Right atrium auricular region (tissue), 2 donors: ENCODE measurements around the gene PPM1E. TPM values are rescaled to one million over a fixed set of nuclear protein-coding genes. Genes with fewer than 3 reads are reported as not detected.
"Not testable (repeated sequence)": the region's sequence is repeated elsewhere in the genome, so short reads cannot be mapped to it uniquely, and the experiment has no call there.

Experiments used
- DNase-seq: peaks from one replicate; pipeline ENCODE4 v3.0.0-alpha.2; 2019; ENCODE audit warnings: low spot score
- H3K27ac ChIP-seq, 2 donors: fragments of 200-600 bp; sonication (generic); 1 replicate in 1 of 2; 2 replicates in 1 of 2; pipeline ENCODE4 v1.5.1; 2016 to 2019
- H3K27me3 ChIP-seq, 2 donors: fragments of 200-600 bp; sonication (generic); one replicate each; pipeline versions ENCODE4 v1.5.1 to v1.6.0; 2017 to 2019
- H3K36me3 ChIP-seq: fragments of 200-600 bp; sonication (generic); one replicate; pipeline ENCODE4 v1.5.1; 2016
- H3K4me1 ChIP-seq, 2 donors: fragments of 200-600 bp; sonication (generic); one replicate each; pipeline versions ENCODE4 v1.5.1 to v1.6.0; 2017 to 2019
- H3K4me3 ChIP-seq, 2 donors: fragments of 200-600 bp; sonication (generic); 1 replicate in 1 of 2; 2 replicates in 1 of 2; pipeline ENCODE4 v1.5.1; 2017 to 2019; ENCODE audit warnings: mild to moderate bottlenecking in 1 of 2, moderate library complexity in 1 of 2
- H3K9me3 ChIP-seq, 2 donors: fragments of 200-600 bp; sonication (generic); one replicate each; pipeline ENCODE4 v1.5.1; 2019
- CTCF ChIP-seq, 2 donors: fragments of 200-600 bp; sonication (generic); IDR thresholded peaks; one replicate each; pipeline ENCODE4 v1.5.1; 2019; ENCODE audit warnings: antibody characterized with exemption in 2 of 2
- total RNA-seq, 2 donors: library from RNA; depleted of rRNA; stranded (reverse); fragments of >200 nt; gene quantifications; one replicate each; pipeline ENCODE4 v1.1.0, GENCODE V29; 2016

PPM1E gene
- total RNA-seq, 2 donors from 2014 or later, result 1.2 to 5.3 TPM

GRCh38 chr17:58728798-58729197 is 26.9 kb upstream of the PPM1E start:
- no peak for TF ChIP-seq CTCF (IDR thresholded peaks at IDR 0.05)
- H3K4me1 ChIP-seq, result no peaks in the 10 kb centered on the region
- peaks cover 5% of the 10 kb centered on the region for H3K36me3 ChIP-seq
- DNase-seq, result no peak
- H3K4me3 ChIP-seq, result no peak overlapping the region
- no peaks in the 10 kb centered on the region for H3K27me3 ChIP-seq
- no peaks in the 10 kb centered on the region for H3K9me3 ChIP-seq
- no peak overlapping the region for H3K27ac ChIP-seq

GRCh38 chr17:58730937-58731336 is 24.7 kb upstream of the PPM1E start:
- DNase-seq, result no peak
- Histone ChIP-seq H3K36me3 (no peaks in the 10 kb centered on the region), H3K27me3 (no peaks in the 10 kb centered on the region)

GRCh38 chr17:58734040-58734439 is 21.6 kb upstream of the PPM1E start:
- DNase-seq, result no peak
- Histone ChIP-seq H3K36me3 (no peaks in the 10 kb centered on the region), H3K27me3 (no peaks in the 10 kb centered on the region)

More at GRCh38 chr17:58730937-58731336, 24.7 kb upstream of the PPM1E start:
- Histone ChIP-seq H3K4me3 (no peak overlapping the region), H3K27ac (no peak overlapping the region), H3K4me1 (no peaks in the 10 kb centered on the region), H3K9me3 (no peaks in the 10 kb centered on the region)
- no peak for TF ChIP-seq CTCF (IDR thresholded peaks at IDR 0.05)

GRCh38 chr17:58734811-58735210 is 20.8 kb upstream of the PPM1E start:
- Histone ChIP-seq H3K9me3 (no peaks in the 10 kb centered on the region), H3K4me1 (no peaks in the 10 kb centered on the region), H3K27me3 (no peaks in the 10 kb centered on the region), H3K4me3 (no peak overlapping the region), H3K36me3 (no peaks in the 10 kb centered on the region), H3K27ac (no peak overlapping the region)
- TF ChIP-seq CTCF (IDR thresholded peaks at IDR 0.05), result no peak
- DNase-seq, result no peak

More at GRCh38 chr17:58734040-58734439, 21.6 kb upstream of the PPM1E start:
- H3K4me3 ChIP-seq, result no peak overlapping the region
- no peak for TF ChIP-seq CTCF (IDR thresholded peaks at IDR 0.05)
- H3K4me1 ChIP-seq, result no peaks in the 10 kb centered on the region
- no peaks in the 10 kb centered on the region for H3K9me3 ChIP-seq
- H3K27ac ChIP-seq, result no peak overlapping the region

GRCh38 chr17:58741121-58741625 is 14.5 kb upstream of the PPM1E start:
- Histone ChIP-seq H3K4me1 (no peaks in the 10 kb centered on the region), H3K4me3 (no peak overlapping the region), H3K27ac (no peak overlapping the region), H3K9me3 (no peaks in the 10 kb centered on the region), H3K36me3 (no peaks in the 10 kb centered on the region), H3K27me3 (no peaks in the 10 kb centered on the region)
- TF ChIP-seq CTCF (IDR thresholded peaks at IDR 0.05), result no peak
- DNase-seq, result no peak

GRCh38 chr17:58747674-58748073 is 8.0 kb upstream of the PPM1E start:
- TF ChIP-seq CTCF (IDR thresholded peaks at IDR 0.05), result no peak
- Histone ChIP-seq H3K4me1 (no peaks in the 10 kb centered on the region), H3K27ac (no peak overlapping the region), H3K9me3 (no peaks in the 10 kb centered on the region), H3K36me3 (no peaks in the 10 kb centered on the region), H3K27me3 (no peaks in the 10 kb centered on the region), H3K4me3 (no peak overlapping the region)
- DNase-seq, result no peak

- not testable (repeated sequence) for H3K27ac ChIP-seq, DNase-seq, H3K27me3 ChIP-seq, H3K36me3 ChIP-seq, H3K4me1 ChIP-seq, H3K9me3 ChIP-seq, H3K4me3 ChIP-seq
Measured at GRCh38 chr17:58749627-58750026, 6.0 kb upstream of the PPM1E start.
